ENCODE measurements around the gene S100A9.

GRCh38 chr1:153357076-153357852 is 390 bp upstream of the S100A9 start:
- TF ChIP-seq, protein P1, sequence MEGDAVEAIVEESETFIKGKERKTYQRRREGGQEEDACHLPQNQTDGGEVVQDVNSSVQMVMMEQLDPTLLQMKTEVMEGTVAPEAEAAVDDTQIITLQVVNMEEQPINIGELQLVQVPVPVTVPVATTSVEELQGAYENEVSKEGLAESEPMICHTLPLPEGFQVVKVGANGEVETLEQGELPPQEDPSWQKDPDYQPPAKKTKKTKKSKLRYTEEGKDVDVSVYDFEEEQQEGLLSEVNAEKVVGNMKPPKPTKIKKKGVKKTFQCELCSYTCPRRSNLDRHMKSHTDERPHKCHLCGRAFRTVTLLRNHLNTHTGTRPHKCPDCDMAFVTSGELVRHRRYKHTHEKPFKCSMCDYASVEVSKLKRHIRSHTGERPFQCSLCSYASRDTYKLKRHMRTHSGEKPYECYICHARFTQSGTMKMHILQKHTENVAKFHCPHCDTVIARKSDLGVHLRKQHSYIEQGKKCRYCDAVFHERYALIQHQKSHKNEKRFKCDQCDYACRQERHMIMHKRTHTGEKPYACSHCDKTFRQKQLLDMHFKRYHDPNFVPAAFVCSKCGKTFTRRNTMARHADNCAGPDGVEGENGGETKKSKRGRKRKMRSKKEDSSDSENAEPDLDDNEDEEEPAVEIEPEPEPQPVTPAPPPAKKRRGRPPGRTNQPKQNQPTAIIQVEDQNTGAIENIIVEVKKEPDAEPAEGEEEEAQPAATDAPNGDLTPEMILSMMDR (conservative IDR thresholded peaks at IDR 0.05): no peak
- no peak for TF ChIP-seq ZFX (IDR thresholded peaks at IDR 0.05)

Measured in C4-2B (cell line).